Neural progenitor cell (in vitro differentiated cells): ENCODE results near the gene PAX5. TPM values are rescaled to one million over a fixed set of nuclear protein-coding genes. Genes with fewer than 3 reads are reported as not detected.
A peak's percentile ranks its signal among the peaks of the same experiment; 100 is the strongest.

Source experiments
- DNase-seq: peaks from one replicate; pipeline ENCODE4 v3.0.0-alpha.2; 2016; ENCODE audit warnings: low spot score
- H2AFZ ChIP-seq: fragments of 200-600 bp; sonication (generic); replicated peaks from 2 replicates; pipeline ENCODE4 v1.6.1; 2016; ENCODE audit warnings: antibody characterized with exemption
- H3F3A ChIP-seq: fragments of 200-600 bp; sonication (generic); 2 replicates; pipeline ENCODE4 v1.6.1; 2016; ENCODE audit warnings: antibody characterized with exemption, low read depth
- H3K27ac ChIP-seq: fragments of 200-600 bp; sonication (generic); 2 replicates; pipeline ENCODE4 v1.5.1; 2016; ENCODE audit warnings: mild to moderate bottlenecking
- H3K27me3 ChIP-seq: fragments of 200-600 bp; sonication (generic); 2 replicates; pipeline ENCODE4 v1.6.1; 2016; ENCODE audit warnings: mild to moderate bottlenecking, moderate library complexity
- H3K36me3 ChIP-seq: fragments of 200-600 bp; sonication (generic); 2 replicates; pipeline ENCODE4 v1.5.1; 2016
- H3K4me1 ChIP-seq: fragments of 200-600 bp; sonication (generic); 2 replicates; pipeline ENCODE4 v1.6.1; 2016; ENCODE audit warnings: mixed run types
- H3K4me2 ChIP-seq: fragments of 200-600 bp; sonication (generic); 2 replicates; pipeline ENCODE4 v1.6.1; 2016
- H3K4me3 ChIP-seq: fragments of 200-600 bp; sonication (generic); 2 replicates; pipeline ENCODE4 v1.5.1; 2016
- H3K79me2 ChIP-seq: fragments of 200-600 bp; sonication (generic); 2 replicates; pipeline ENCODE4 v1.6.1; 2016; ENCODE audit warnings: low read depth
- H3K9ac ChIP-seq: fragments of 200-600 bp; sonication (generic); 2 replicates; pipeline ENCODE4 v1.6.1; 2016
- H3K9me3 ChIP-seq: fragments of 200-600 bp; sonication (generic); 2 replicates; pipeline ENCODE4 v1.5.1; 2016; ENCODE audit warnings: low read depth
- H4K20me1 ChIP-seq: fragments of 200-600 bp; sonication (generic); 2 replicates; pipeline ENCODE4 v1.6.1; 2016; ENCODE audit warnings: low read depth
- H3K27ac Mint-ChIP-seq: 3 replicates; pipeline ENCODE4 v1.8.0; 2021; ENCODE audit warnings: mixed read lengths
- H3K27me3 Mint-ChIP-seq: 2 replicates; pipeline ENCODE4 v1.8.0; 2022; ENCODE audit warnings: low read depth, mild to moderate bottlenecking, inconsistent platforms, moderate library complexity, mixed read lengths; ENCODE audit not compliant: insufficient read depth
- H3K36me3 Mint-ChIP-seq: 3 replicates; pipeline ENCODE4 v1.8.0; 2021; ENCODE audit warnings: mixed read lengths
- H3K4me1 Mint-ChIP-seq: 3 replicates; pipeline ENCODE4 v1.8.0; 2021; ENCODE audit warnings: mixed read lengths
- H3K4me3 Mint-ChIP-seq: 3 replicates; pipeline ENCODE4 v1.8.0; 2021; ENCODE audit warnings: mild to moderate bottlenecking, moderate library complexity, mixed read lengths
- H3K9me3 Mint-ChIP-seq: 3 replicates; pipeline ENCODE4 v1.8.0; 2020; ENCODE audit warnings: mixed read lengths
- EZH2 ChIP-seq: fragments of 200-600 bp; sonication (generic); IDR thresholded peaks from 2 replicates; pipeline ENCODE4 v1.6.1; 2017; ENCODE audit warnings: antibody characterized with exemption, mild to moderate bottlenecking, moderate library complexity
- EZH2phosphoT487 ChIP-seq: fragments of 200-600 bp; sonication (generic); IDR thresholded peaks from 2 replicates; pipeline ENCODE4 v1.6.1; 2017; ENCODE audit warnings: antibody characterized with exemption
- total RNA-seq: library from RNA; depleted of rRNA; stranded (reverse); fragments of >200 nt; gene quantifications from 2 replicates; pipeline ENCODE4 v1.2.3, GENCODE V29; 2015; ENCODE audit warnings: low replicate concordance
- TF ChIP-seq, protein P1 (sequence below): fragments of 200-600 bp; sonication (generic); IDR thresholded peaks from 2 replicates; pipeline ENCODE4 v1.5.1; 2017; ENCODE audit warnings: antibody characterized with exemption, mild to moderate bottlenecking

The PAX5 gene
- total RNA-seq, 1 donor from 2014 or later = not detected

DNA sequence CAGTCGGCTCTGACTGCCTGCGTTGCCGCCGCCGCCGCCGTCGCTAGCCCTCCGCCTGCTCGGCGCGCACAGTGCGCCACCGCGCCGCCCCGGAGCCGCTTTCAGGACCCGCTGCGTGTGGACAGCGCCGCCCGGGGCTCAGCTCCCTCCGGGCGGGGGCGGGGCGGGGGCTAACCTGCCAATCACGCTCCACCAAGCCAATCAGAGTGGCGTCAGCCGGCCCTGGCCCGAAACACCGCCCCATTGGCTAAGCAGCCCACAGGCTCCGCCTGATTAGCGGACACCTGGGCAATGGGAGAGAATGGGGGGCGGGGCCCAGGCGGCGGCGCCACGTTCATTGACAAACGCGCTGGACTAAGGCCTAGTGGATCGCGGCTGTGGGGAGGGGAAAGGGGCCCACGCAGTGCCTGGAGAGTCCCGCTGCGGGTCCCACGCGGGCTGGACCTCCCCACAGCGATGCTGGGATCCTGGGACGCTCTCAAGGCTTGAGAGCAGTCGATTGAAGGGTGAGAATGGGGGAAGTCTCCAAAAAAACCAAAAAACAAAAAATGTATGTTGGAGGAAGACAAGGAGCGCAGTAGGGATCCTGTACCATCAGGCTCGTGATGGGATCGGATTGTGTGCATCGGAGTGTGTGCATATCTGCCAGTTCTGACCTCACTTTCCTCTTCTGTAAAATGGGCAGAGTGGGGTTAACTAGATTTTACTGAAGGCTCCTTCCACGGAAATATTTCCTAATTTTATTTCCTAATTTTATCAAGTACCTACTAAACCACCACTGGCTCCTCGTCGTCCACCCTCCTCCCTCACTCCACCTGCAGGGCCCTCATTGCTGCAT is 6.3 kb downstream of the PAX5 start:
- Mint-ChIP-seq H3K4me3 (peak overlapping the region; percentile 94), H3K36me3 (no peaks in the 10 kb centered on the region), H3K27me3 (peaks cover 68% of the 10 kb centered on the region), H3K4me1 (peaks cover 64% of the 10 kb centered on the region), H3K27ac (no peak overlapping the region), H3K9me3 (no peaks in the 10 kb centered on the region)
- Histone ChIP-seq H3K4me3 (peak overlapping the region; percentile 42), H3K9me3 (no peaks in the 10 kb centered on the region), H2AFZ (no peak overlapping the region), H4K20me1 (peaks cover 81% of the 10 kb centered on the region), H3K4me2 (peak overlapping the region; percentile 72), H3K79me2 (no peaks in the 10 kb centered on the region), H3K27ac (no peak overlapping the region), H3F3A (peaks cover 38% of the 10 kb centered on the region), H3K9ac (no peak overlapping the region), H3K4me1 (peaks cover 39% of the 10 kb centered on the region), H3K36me3 (no peaks in the 10 kb centered on the region), H3K27me3 (peaks cover 100% of the 10 kb centered on the region)
- peak; percentile 99 for DNase-seq
- TF ChIP-seq EZH2 = no peak
- TF ChIP-seq, protein P1, sequence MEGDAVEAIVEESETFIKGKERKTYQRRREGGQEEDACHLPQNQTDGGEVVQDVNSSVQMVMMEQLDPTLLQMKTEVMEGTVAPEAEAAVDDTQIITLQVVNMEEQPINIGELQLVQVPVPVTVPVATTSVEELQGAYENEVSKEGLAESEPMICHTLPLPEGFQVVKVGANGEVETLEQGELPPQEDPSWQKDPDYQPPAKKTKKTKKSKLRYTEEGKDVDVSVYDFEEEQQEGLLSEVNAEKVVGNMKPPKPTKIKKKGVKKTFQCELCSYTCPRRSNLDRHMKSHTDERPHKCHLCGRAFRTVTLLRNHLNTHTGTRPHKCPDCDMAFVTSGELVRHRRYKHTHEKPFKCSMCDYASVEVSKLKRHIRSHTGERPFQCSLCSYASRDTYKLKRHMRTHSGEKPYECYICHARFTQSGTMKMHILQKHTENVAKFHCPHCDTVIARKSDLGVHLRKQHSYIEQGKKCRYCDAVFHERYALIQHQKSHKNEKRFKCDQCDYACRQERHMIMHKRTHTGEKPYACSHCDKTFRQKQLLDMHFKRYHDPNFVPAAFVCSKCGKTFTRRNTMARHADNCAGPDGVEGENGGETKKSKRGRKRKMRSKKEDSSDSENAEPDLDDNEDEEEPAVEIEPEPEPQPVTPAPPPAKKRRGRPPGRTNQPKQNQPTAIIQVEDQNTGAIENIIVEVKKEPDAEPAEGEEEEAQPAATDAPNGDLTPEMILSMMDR = peak; percentile 7
- no peak for TF ChIP-seq EZH2phosphoT487

DNA sequence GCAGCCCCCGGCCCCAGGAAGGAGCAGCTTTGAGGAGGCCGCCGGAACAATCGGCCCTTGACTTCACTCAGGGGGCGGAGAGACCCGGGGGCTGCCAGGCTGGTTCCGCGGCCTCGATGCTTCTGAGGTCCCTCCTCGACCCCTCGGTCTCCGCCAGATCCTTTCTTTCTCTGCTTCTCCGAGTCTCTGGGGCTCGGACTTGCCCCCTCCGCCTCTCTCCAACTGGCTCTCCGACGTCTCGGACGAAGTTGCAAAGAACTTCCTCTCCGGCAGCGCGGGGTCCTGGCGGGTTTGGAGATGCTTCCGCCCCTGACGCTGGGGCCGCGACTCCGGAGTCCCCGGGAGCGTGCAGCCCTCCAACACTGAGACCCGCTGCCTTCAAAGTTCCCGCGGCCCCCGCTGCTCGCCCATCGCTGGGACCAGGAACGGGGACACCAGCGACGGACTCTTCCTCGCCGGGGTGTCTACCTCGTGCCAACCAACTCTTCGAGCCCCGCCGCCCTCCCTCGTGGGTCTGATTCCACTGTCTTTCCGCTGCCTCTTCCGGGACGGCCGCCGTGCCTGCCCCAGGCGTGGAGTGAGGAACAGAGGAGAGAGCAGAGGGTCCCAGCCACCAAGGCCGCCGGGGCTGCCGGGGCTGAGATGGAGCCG is 7.0 kb downstream of the PAX5 start:
- TF ChIP-seq EZH2phosphoT487 (peak; percentile 28), EZH2 (peak; percentile 63)
- TF ChIP-seq, protein P1 = no peak
- Mint-ChIP-seq H3K27me3 (peaks cover 65% of the 10 kb centered on the region), H3K36me3 (no peaks in the 10 kb centered on the region), H3K27ac (no peak overlapping the region), H3K4me1 (peaks cover 58% of the 10 kb centered on the region), H3K4me3 (peak overlapping the region; percentile 94), H3K9me3 (no peaks in the 10 kb centered on the region)
- Histone ChIP-seq H3K79me2 (no peaks in the 10 kb centered on the region), H3K9ac (no peak overlapping the region), H3K9me3 (no peaks in the 10 kb centered on the region), H3K27me3 (peaks cover 100% of the 10 kb centered on the region), H3K36me3 (no peaks in the 10 kb centered on the region), H3K4me3 (peak overlapping the region; percentile 42), H2AFZ (no peak overlapping the region), H3K4me2 (peak overlapping the region; percentile 72), H3K27ac (no peak overlapping the region), H4K20me1 (peaks cover 80% of the 10 kb centered on the region), H3F3A (peaks cover 38% of the 10 kb centered on the region), H3K4me1 (peaks cover 39% of the 10 kb centered on the region)
- peak; percentile 55 for DNase-seq

DNA sequence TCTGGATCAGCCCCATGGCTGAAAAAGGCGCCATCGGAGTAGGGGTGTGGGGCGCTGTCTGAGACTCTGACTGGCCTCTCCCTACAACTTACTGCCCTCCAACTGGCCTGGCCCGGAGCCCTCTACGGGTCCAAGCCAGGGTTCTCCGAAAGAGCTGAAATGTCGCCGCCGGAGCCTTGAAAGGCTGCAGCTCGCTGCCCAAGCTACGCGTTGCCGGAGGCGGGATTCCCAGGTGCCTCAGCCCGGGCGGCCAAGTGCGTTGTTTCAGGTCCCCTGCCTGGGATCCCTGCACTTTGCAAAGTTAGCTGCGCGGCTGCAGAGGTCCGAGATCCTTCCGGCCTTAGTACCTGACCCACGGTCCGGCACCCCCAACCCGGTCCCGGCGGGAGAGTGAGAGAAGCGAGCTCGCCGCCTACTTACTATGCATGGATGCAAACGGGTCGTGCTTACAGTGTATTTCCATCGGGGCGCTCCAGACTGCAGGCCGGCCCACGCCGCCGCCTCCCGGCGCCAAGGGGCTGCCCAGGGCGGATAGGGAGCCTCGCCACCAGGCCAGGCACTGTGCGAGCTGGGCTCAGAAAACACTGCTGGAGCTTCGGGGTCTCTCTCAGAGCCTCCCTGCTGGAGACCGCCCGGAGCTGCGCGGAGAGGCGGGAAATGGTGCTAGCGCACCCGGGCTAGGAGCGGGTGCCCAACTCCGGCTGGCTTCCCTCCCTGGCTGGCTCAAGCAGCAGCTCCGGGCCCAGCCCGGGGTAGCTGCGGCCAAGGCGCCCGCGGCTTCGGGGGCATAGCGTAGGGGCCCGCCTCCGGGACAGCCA is 7.7 kb downstream of the PAX5 start:
- no peaks in the 10 kb centered on the region for H3K9me3 ChIP-seq
- H3K4me2 ChIP-seq = peak overlapping the region; percentile 72
- no peaks in the 10 kb centered on the region for H3K9me3 Mint-ChIP-seq
- TF ChIP-seq EZH2phosphoT487 = peak; percentile 95
- TF ChIP-seq, protein P1 = no peak
- TF ChIP-seq EZH2 = peak; percentile 77
- peak overlapping the region; percentile 77 for H3K27ac Mint-ChIP-seq
- H3K4me1 ChIP-seq = peaks cover 39% of the 10 kb centered on the region
- peak overlapping the region; percentile 94 for H3K4me3 Mint-ChIP-seq
- no peaks in the 10 kb centered on the region for H3K36me3 Mint-ChIP-seq
- no peak overlapping the region for H2AFZ ChIP-seq
- H3K27ac ChIP-seq = no peak overlapping the region
- H3K4me3 ChIP-seq = peak overlapping the region; percentile 42
- peaks cover 57% of the 10 kb centered on the region for H3K4me1 Mint-ChIP-seq
- no peaks in the 10 kb centered on the region for H3K79me2 ChIP-seq
- peaks cover 66% of the 10 kb centered on the region for H3K27me3 Mint-ChIP-seq
- H3K36me3 ChIP-seq = no peaks in the 10 kb centered on the region
- H3K9ac ChIP-seq = no peak overlapping the region
- peak; percentile 60 for DNase-seq
- H4K20me1 ChIP-seq = peaks cover 76% of the 10 kb centered on the region
- H3K27me3 ChIP-seq = peaks cover 100% of the 10 kb centered on the region
- H3F3A ChIP-seq = peaks cover 38% of the 10 kb centered on the region
